ENCODE data around the gene STON2.

The STON2 gene

GRCh38 chr14:81330619-81331122 is 69.5 kb downstream of the STON2 start:
- no peaks in the 10 kb centered on the region for H3K9me3 ChIP-seq (ENCODE audit: severe bottlenecking)
- no peak overlapping the region for H3K4me3 ChIP-seq (ENCODE audit: low read depth, low read length)
- no peak for DNase-seq
- no peaks in the 10 kb centered on the region for H3K36me3 ChIP-seq
- no peak overlapping the region for H3K27ac ChIP-seq
- H3K27me3 ChIP-seq (ENCODE audit: insufficient read depth, low read depth, severe bottlenecking) = no peaks in the 10 kb centered on the region
- TF ChIP-seq CTCF (IDR thresholded peaks at IDR 0.05; ENCODE audit: low read depth, low read length) = no peak

GRCh38 chr14:81329640-81330381 is 70.3 kb downstream of the STON2 start:
- Histone ChIP-seq H3K9me3 (ENCODE audit: severe bottlenecking) (no peaks in the 10 kb centered on the region), H3K4me3 (ENCODE audit: low read depth, low read length) (no peak overlapping the region), H3K27ac (no peak overlapping the region), H3K27me3 (ENCODE audit: insufficient read depth, low read depth, severe bottlenecking) (no peaks in the 10 kb centered on the region), H3K36me3 (no peaks in the 10 kb centered on the region)
- no peak for TF ChIP-seq CTCF (IDR thresholded peaks at IDR 0.05; ENCODE audit: low read depth, low read length)
- no peak for DNase-seq

GRCh38 chr14:81326451-81326850 is 73.7 kb downstream of the STON2 start:
- TF ChIP-seq CTCF (IDR thresholded peaks at IDR 0.05; ENCODE audit: low read depth, low read length) = no peak
- Histone ChIP-seq H3K27me3 (ENCODE audit: insufficient read depth, low read depth, severe bottlenecking) (no peaks in the 10 kb centered on the region), H3K27ac (no peak overlapping the region)

GRCh38 chr14:81324011-81324410 is 76.1 kb downstream of the STON2 start:
- peak; percentile 83 for DNase-seq
- Histone ChIP-seq H3K4me3 (ENCODE audit: low read depth, low read length) (peak overlapping the region; percentile 38), H3K36me3 (peaks cover 5% of the 10 kb centered on the region), H3K27me3 (ENCODE audit: insufficient read depth, low read depth, severe bottlenecking) (no peaks in the 10 kb centered on the region), H3K27ac (peak overlapping the region; percentile 71), H3K9me3 (ENCODE audit: severe bottlenecking) (no peaks in the 10 kb centered on the region)
- TF ChIP-seq CTCF (IDR thresholded peaks at IDR 0.05; ENCODE audit: low read depth, low read length) = no peak

More at GRCh38 chr14:81326451-81326850, 73.7 kb downstream of the STON2 start:
- Histone ChIP-seq H3K9me3 (ENCODE audit: severe bottlenecking) (no peaks in the 10 kb centered on the region), H3K4me3 (ENCODE audit: low read depth, low read length) (no peak overlapping the region), H3K36me3 (no peaks in the 10 kb centered on the region)
- no peak for DNase-seq

GRCh38 chr14:81323093-81323492 is 77.0 kb downstream of the STON2 start:
- DNase-seq = no peak
- no peak overlapping the region for H3K4me3 ChIP-seq (ENCODE audit: low read depth, low read length)
- H3K9me3 ChIP-seq (ENCODE audit: severe bottlenecking) = no peaks in the 10 kb centered on the region
- TF ChIP-seq CTCF (IDR thresholded peaks at IDR 0.05; ENCODE audit: low read depth, low read length) = no peak
- no peaks in the 10 kb centered on the region for H3K27me3 ChIP-seq (ENCODE audit: insufficient read depth, low read depth, severe bottlenecking)
- peaks cover 13% of the 10 kb centered on the region for H3K36me3 ChIP-seq
- H3K27ac ChIP-seq = peak overlapping the region; percentile 71; the same call in 1 of the 2 replicates
